Measurements from ENCODE around the gene KRT80.
A peak's percentile ranks its signal among the peaks of the same experiment; 100 is the strongest.

Gene KRT80

GRCh38 chr12:52197371-52198231 lies 5.8 kb upstream of the KRT80 start:
- DNase-seq, result no peak

- no peak for DNase-seq
Observed at GRCh38 chr12:52195065-52195730, 3.4 kb upstream of the KRT80 start.

DNA sequence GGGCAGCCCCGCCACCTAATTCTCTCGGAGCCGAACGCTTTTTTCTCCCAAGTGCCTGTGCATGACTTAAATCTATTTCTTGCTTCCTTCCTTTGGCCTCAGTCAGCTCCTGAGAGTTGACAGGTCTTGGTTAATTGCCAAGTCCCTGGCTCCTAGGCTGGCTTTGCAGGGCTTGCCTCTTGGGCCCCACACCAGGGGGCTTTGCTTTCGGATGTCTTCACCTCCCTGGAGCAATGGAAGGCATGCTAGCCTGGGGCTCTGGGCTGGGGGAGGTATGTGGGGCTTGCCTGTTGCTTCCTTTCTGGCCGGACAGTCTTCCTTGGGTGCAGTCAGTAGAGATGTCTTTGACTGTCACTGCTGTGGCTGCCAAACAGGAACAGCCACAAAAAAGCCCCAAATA lies 2.2 kb upstream of the KRT80 start:
- no peak for DNase-seq

DNA sequence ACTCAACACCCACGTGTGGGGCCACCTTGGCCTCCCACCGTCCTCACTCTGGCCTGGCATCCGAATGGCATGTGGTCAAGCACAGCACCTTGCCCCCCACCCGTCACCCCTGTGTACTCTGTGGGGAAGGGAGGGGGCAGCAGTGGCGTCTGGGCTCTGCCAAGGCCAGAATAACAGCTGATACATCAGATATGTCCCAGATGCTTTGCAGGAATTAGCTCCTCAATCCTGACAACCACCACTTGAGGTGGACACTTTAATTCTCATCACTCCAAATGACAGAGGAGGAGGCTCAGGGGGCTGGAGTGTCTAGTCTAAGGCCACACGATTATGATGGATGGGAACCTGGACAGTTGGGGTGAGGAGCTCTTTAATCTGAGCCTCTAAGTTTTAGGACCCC lies 1.7 kb upstream of the KRT80 start:
- DNase-seq, result no peak

- no peak for DNase-seq
Observed at GRCh38 chr12:52190860-52191729, 719 bp downstream of the KRT80 start.

DNA sequence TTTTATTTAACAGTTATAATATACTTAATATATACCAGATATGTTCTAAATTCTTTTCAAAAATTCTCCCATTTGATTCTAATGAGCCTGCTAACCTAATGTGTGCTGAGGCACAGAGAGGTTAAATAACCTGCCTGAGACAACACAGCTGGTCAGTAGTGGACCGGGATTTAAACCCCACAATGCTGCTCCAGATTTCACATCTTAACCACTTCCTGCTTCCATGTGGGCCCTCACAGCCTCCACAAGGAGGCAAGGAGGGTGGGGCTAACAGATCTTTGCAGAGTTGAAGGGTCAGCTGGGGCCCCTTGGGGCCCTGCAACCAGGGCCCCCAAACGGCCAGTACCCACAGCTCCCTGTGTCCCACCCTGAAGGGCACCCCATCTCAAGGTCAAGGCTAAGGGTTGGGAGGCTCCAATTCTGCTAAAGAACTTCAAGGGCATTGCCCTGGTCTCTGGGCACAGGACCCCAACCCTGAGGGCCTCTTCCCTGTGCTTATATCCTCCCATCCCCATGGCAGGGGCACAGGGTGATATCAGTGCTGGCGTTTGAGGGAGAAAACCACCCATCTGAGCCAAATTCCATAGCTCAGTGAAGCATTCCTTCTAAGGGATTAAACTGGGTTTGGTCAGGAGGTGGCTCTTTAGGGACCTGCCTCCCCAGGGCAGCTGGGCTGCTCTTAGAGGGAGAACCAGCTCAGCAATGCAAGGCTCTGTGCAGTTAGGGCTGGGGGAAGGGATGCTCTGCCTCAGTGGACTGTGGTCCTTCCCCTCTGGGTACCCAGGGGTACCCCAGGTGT lies 2.2 kb downstream of the KRT80 start:
- no peak for DNase-seq

DNA sequence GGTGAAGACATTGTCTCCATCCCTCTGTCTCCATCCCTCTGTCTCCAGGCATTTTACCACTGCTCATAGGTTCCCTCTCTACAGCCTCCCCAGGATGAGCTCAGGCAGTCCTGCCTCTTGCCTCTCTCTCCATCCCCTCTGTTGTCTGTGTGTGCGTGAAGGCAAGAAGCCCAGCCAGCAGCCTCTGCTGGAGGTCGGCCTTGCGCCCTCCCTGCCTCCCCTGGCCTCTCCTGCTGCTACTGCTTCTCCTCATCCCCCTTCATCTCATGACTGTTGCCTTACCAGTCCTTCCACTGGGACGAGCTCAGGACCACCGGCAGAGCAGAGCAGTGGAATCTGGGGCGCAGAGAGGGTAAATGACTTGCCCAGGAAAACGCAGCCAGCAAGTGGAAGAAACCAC lies 3.2 kb downstream of the KRT80 start:
- no peak for DNase-seq

- DNase-seq, result no peak
Observed at GRCh38 chr12:52187640-52188039, 4.2 kb downstream of the KRT80 start.

DNA sequence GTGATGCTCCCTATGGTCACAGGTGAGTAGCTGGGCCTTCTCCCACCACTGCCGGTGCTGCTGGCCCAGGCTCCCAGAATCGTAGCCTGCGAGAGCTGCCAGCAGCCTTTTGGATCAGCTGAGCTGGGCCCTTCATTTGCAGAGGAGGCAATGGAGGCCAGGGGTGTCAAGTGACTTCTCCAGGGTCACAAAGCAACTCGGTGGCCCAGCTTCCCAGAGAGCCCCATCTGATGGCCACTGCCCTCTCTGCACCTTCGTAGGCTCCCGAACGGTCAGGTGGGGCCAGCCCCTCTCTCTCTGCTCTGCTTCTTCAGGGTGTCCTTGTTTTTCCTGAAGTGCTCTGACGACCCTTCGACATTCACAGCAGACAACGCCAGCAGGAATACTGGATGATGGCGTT lies 4.6 kb downstream of the KRT80 start:
- no peak for DNase-seq

GRCh38 chr12:52186118-52186840 lies 5.5 kb downstream of the KRT80 start:
- DNase-seq, result no peak

GRCh38 chr12:52185400-52185967 lies 6.3 kb downstream of the KRT80 start:
- no peak for DNase-seq

- DNase-seq, result no peak
Observed at GRCh38 chr12:52184813-52185212, 7.0 kb downstream of the KRT80 start.

GRCh38 chr12:52183971-52184370 lies 7.8 kb downstream of the KRT80 start:
- DNase-seq, result no peak

DNA sequence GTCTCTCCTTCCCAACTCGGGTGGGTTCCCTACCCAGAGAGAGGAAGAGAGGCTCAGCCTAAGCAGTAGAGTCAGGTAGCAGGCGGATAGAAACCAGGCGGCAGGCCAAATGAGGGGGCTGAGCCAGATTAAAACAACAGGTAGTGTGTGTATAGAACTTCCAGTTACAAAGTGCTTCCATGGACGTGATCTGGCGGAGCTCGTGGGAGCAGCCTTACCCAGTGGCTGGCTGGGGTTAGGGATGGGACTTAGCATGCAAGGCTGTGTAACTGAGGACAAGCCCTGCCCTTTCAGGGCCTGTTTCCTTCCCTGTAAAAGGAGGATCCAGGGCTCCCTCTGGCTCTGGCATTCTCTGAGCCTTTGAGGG lies 8.3 kb downstream of the KRT80 start:
- DNase-seq, result no peak

DNA sequence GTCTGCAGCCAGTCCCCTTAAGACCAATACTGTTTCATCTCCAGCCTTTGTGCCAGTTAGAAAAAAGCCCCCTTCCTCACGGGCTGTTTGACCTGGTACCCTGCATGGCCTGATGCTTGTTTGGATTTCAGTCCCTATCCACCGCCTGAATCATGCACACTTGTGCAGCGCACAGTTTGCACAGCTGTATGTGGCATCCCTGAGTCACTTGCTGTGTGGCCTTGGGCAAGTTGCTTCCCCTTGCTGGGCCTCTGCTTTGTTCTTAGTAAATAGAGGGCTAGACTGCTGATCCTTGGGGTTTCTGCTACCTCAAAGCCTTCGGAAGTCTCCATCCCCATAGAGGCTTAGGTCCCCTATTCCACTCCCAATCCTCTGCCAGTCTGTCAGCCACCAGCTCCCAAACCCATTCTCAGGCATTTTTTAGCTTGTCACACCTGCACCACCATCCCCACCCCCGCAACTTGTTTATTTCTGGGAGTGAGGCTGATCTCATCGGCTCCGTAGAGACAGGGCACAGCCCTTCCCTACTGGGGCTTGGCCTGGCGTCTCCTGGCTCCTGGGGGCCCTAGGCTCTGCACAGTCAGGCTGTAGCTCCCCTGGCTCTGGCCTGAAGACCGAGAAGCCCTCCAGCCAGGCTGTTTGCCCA lies 8.8 kb downstream of the KRT80 start:
- DNase-seq, result no peak

GRCh38 chr12:52182384-52182783 lies 9.4 kb downstream of the KRT80 start:
- peak; percentile 75 for DNase-seq

GRCh38 chr12:52181746-52182145 lies 10.1 kb downstream of the KRT80 start:
- DNase-seq, result peak; percentile 80

GRCh38 chr12:52180971-52181628 lies 10.7 kb downstream of the KRT80 start:
- DNase-seq, result no peak

DNA sequence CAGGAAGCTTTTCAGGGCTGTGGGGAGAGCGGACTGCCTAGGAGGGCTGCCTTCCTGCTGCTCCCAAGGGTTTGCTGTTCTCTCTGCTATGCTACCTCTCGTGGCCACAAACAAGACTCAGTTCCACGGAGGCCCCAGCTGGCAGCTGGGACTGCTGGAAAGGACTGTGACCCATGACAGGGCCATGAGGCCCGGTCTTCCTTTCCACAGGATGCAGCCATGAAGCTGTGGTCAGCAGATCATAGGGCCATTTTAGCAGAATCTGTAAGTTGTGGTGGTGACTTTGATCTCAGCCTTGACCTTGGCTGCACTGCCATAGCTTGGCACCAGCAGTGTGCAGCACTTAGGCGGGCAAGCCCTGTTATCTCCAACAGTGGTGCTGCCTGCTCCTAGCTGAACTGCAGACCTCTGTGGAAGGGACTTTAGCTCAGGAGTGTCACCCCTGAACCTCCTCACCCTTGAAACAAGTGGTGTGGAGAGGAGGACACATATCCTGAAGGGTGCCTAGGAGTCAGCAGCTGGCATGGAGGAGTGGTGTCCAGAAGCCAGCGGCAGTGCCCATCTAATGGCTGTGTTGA lies 12.3 kb downstream of the KRT80 start:
- DNase-seq, result no peak

- no peak for DNase-seq
Observed at GRCh38 chr12:52178984-52179383, 12.8 kb downstream of the KRT80 start.

All from NCI-H1436 (cell line).